Progenitor cell of endocrine pancreas (in vitro differentiated cells): ENCODE measurements around the gene STARD8. TPM values are rescaled to one million over a fixed set of nuclear protein-coding genes. Genes with fewer than 3 reads are reported as not detected.
"Not testable (repeated sequence)": the region's sequence is repeated elsewhere in the genome, so short reads cannot be mapped to it uniquely, and the experiment has no call there.

ENCODE experiments used
- DNase-seq: peaks from one replicate; pipeline ENCODE4 v3.0.0; 2021; ENCODE audit warnings: low spot score; ENCODE audit not compliant: unreplicated experiment
- H3K27ac Mint-ChIP-seq: 2 replicates; pipeline ENCODE4 v1.8.0; 2021; ENCODE audit warnings: mild to moderate bottlenecking, moderate library complexity, mixed read lengths
- H3K27me3 Mint-ChIP-seq: 2 replicates; pipeline ENCODE4 v1.8.0; 2021; ENCODE audit warnings: mixed read lengths
- H3K36me3 Mint-ChIP-seq: 2 replicates; pipeline ENCODE4 v1.8.0; 2022; ENCODE audit warnings: mixed read lengths; ENCODE audit not compliant: insufficient read depth
- H3K4me1 Mint-ChIP-seq: 2 replicates; pipeline ENCODE4 v1.8.0; 2021; ENCODE audit warnings: low read depth, mixed read lengths
- H3K4me3 Mint-ChIP-seq: 2 replicates; pipeline ENCODE4 v1.8.0; 2021; ENCODE audit warnings: low read depth, mild to moderate bottlenecking, moderate library complexity, mixed read lengths
- H3K9me3 Mint-ChIP-seq: 2 replicates; pipeline ENCODE4 v1.8.0; 2021; ENCODE audit warnings: low read depth, mixed read lengths
- CTCF ChIP-seq: fragments of 200-600 bp; sonication (generic); IDR thresholded peaks from one replicate; pipeline ENCODE4 v1.5.0; 2021; ENCODE audit warnings: antibody characterized with exemption, mild to moderate bottlenecking; ENCODE audit not compliant: unreplicated experiment
- total RNA-seq: library from RNA; stranded (reverse); gene quantifications from 2 replicates; pipeline ENCODE4 v1.2.1, GENCODE V29; 2021

The STARD8 gene
- total RNA-seq, 1 donor from 2014 or later, result 0.60 TPM

DNA sequence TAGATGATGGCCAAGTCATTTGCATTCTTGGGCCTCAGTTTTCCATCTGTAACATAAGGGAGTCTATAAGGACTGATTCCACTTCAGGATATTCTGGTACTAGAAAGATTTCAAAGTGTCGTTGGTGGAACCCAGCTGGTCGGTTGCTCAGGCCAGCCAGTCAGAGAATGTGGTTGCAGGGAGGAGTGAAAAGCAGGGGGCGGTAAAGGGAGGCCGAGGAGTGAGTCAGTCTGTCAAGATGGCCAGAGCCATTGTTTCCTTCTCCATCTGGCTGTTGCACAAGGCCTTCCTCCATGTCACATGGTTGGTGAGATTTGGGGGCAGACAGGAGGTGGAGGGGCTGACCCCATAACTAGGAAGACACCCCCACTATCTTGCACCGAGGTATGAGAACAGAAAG is 38.2 kb downstream of the STARD8 start:
- Mint-ChIP-seq H3K4me1 (peaks cover 3% of the 10 kb centered on the region), H3K4me3 (peak overlapping the region; percentile 17), H3K27me3 (peaks cover 28% of the 10 kb centered on the region), H3K9me3 (peaks cover 4% of the 10 kb centered on the region), H3K36me3 (peaks cover 1% of the 10 kb centered on the region), H3K27ac (no peak overlapping the region)
- DNase-seq, result no peak
- TF ChIP-seq CTCF, result no peak

DNA sequence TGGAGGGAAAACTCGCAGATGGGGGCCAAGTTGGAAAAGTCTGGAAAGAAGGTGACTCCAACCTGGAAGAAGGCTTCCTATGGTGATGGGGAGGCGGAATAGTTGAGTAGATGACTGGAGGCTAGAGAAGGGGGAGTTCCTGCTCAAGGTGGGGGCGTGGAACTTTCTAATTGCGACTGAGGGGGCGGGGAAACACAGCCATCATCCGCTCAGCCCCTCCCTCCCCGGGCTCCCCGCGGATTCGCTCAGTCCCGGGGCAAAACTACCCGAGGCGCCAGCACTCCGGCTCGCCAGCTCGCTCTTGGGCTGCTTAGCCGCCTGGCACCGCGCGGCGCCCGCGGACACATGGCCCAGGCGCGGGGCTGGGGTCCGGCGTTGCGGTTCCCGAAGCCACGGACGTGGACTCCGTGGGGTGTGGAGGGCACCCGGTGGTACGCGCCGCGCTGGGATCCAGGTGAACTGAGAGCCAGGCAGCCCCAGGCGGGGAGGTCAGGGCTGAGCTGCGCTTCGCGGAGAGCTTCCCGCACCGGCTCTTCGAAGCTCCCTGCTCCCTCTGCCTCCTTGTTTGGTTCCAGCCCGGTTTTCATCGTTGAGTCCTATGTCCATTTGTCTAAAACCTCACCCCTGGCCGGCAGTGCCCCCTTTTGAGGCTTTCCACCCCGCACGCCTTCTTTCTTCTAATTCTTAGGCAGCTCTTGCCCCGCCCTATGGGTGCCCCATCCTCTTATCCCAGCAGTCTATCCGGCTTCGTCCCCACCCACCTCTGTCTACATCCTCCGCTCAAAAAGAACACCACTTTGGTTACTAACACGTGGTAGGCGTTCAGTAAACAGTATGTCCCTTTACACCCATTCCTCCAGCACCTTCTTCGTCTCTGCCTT is 38.9 kb downstream of the STARD8 start:
- Mint-ChIP-seq H3K27me3 (peaks cover 30% of the 10 kb centered on the region), H3K4me1 (peaks cover 3% of the 10 kb centered on the region), H3K36me3 (peaks cover 1% of the 10 kb centered on the region), H3K9me3 (peaks cover 4% of the 10 kb centered on the region), H3K4me3 (peak overlapping the region; percentile 41), H3K27ac (no peak overlapping the region)
- no peak for TF ChIP-seq CTCF
- no peak for DNase-seq

- H3K4me3 Mint-ChIP-seq, H3K4me1 Mint-ChIP-seq, H3K36me3 Mint-ChIP-seq, DNase-seq, H3K9me3 Mint-ChIP-seq, H3K27ac Mint-ChIP-seq: not testable (repeated sequence)
- peaks cover 35% of the 10 kb centered on the region for H3K27me3 Mint-ChIP-seq
Observed at GRCh38 chrX:68688931-68689330, 41.5 kb downstream of the STARD8 start.

DNA sequence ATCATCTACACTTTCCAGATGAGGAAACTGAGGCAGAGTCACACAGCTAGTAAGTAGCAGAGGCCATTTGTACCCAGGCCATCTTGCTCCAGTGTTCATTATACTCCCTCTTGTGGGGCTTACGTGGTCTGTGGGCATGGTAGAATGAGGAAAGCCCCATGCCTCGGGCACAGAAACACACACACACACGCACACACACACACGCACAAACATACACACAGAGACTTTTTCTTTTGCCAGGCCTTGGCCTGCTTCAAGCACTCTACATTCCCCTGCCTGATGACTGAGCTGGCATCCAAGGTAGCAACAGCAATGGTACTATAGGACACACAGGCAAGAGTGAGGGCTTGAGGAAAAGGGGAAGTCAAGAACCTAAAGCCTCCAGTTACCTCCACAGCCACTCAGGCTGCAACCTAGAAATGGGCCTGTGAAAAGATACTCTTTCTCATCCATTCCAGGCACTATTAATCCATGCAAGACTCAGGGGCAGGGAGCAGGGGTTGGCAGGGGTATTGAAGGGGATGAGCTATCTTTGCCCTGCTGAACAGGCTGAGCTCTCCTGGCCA is 43.6 kb downstream of the STARD8 start:
- no peak for DNase-seq
- Mint-ChIP-seq H3K36me3 (no peaks in the 10 kb centered on the region), H3K27me3 (peaks cover 36% of the 10 kb centered on the region), H3K4me1 (peaks cover 10% of the 10 kb centered on the region), H3K4me3 (no peak overlapping the region), H3K27ac (no peak overlapping the region), H3K9me3 (no peaks in the 10 kb centered on the region)
- TF ChIP-seq CTCF, result no peak

GRCh38 chrX:68691921-68692320 is 44.5 kb downstream of the STARD8 start:
- peaks cover 12% of the 10 kb centered on the region for H3K4me1 Mint-ChIP-seq
- no peak overlapping the region for H3K27ac Mint-ChIP-seq
- H3K4me3 Mint-ChIP-seq, result no peak overlapping the region
- no peak for DNase-seq
- no peaks in the 10 kb centered on the region for H3K36me3 Mint-ChIP-seq
- no peaks in the 10 kb centered on the region for H3K9me3 Mint-ChIP-seq
- TF ChIP-seq CTCF, result no peak
- H3K27me3 Mint-ChIP-seq, result peaks cover 31% of the 10 kb centered on the region
